ENCODE results near the gene LASP1.

GRCh38 chr17:38903404-38903803 is 33.5 kb downstream of the LASP1 start:
- TF ChIP-seq CTCF (optimal IDR thresholded peaks at IDR 0.05 in 1 of 3, IDR thresholded peaks at IDR 0.05 in 1 of 3, conservative IDR thresholded peaks at IDR 0.05 in 1 of 3; ENCODE audit: extremely low read depth in 1 of 3, insufficient read depth in 2 of 3, low read length in 3 of 3) (no peak), EZH2 (IDR thresholded peaks at IDR 0.05; ENCODE audit: low read length) (no peak)

All from keratinocyte (primary cell).